NT2/D1 (cell line): ENCODE results near the gene RASSF3.

ENCODE experiments used
- YY1 ChIP-seq: IDR thresholded peaks from 2 replicates; pipeline ENCODE4 v1.6.1; 2011; ENCODE audit not compliant: insufficient read length, insufficient read depth
- ZNF274 ChIP-seq: IDR thresholded peaks from 2 replicates; pipeline ENCODE4 v1.6.1; 2011; ENCODE audit warnings: mild to moderate bottlenecking, low read depth, low read length

GRCh38 chr12:64578566-64578965 is 31.7 kb upstream of the RASSF3 start:
- no peak for TF ChIP-seq YY1
- no peak for TF ChIP-seq ZNF274
